ENCODE results near the gene CREG1. TPM values are rescaled to one million over a fixed set of nuclear protein-coding genes. Genes with fewer than 3 reads are reported as not detected.
A peak's percentile ranks its signal among the peaks of the same experiment; 100 is the strongest.

The CREG1 gene
- total RNA-seq, 1 donor from 2014 or later = 171 TPM

DNA sequence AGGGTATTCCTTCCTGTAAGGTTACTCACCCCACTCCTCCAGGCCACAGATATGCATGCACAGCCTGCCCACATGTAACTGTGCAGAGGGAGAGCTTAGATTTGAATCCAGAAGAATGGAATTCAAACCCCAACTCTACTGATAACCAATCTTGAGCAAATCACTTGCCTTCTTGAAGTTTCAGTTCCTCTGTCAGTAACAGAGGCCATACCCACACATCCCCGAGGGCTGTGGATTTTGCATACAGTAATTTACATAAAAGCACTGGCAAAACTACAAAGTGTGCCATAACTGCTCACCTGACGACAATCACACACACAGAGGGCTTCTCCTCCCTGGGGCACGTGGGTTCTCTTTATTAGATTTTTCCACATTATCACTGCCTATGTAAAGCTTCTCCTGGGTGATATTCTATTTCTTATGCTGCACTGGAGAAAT is 53.9 kb downstream of the CREG1 start:
- DNase-seq (no peak), ATAC-seq (no peak)
- intact Hi-C loops (cut with DNase I) = no loop called here
- Histone ChIP-seq H3K4me1 (no peaks in the 10 kb centered on the region), H3K27ac (no peak overlapping the region), H3K4me3 (no peak overlapping the region), H3K9me3 (no peaks in the 10 kb centered on the region), H3K36me3 (no peaks in the 10 kb centered on the region), H3K27me3 (no peaks in the 10 kb centered on the region)
- no peak for TF ChIP-seq CTCF (IDR thresholded peaks at IDR 0.05)

DNA sequence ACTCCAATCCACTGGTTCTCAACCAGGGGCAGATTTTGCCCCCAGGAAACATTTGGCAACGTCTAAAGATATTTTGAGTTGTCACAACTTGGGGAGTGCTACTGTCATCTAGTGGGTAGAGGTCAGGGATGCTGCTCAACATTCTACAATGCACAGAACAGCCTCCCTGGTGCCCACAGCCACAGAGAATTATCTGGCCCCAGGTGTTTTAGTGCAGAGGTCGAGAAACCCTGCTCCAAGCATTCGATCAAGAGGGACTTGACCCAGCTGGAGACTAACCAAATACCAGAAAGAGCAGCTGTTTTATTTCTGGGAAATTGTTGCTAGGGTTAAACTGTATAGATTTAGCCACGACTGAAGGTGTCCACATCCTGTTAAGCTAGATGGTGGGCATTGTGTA is 54.5 kb downstream of the CREG1 start:
- H3K27ac ChIP-seq = no peak overlapping the region

DNA sequence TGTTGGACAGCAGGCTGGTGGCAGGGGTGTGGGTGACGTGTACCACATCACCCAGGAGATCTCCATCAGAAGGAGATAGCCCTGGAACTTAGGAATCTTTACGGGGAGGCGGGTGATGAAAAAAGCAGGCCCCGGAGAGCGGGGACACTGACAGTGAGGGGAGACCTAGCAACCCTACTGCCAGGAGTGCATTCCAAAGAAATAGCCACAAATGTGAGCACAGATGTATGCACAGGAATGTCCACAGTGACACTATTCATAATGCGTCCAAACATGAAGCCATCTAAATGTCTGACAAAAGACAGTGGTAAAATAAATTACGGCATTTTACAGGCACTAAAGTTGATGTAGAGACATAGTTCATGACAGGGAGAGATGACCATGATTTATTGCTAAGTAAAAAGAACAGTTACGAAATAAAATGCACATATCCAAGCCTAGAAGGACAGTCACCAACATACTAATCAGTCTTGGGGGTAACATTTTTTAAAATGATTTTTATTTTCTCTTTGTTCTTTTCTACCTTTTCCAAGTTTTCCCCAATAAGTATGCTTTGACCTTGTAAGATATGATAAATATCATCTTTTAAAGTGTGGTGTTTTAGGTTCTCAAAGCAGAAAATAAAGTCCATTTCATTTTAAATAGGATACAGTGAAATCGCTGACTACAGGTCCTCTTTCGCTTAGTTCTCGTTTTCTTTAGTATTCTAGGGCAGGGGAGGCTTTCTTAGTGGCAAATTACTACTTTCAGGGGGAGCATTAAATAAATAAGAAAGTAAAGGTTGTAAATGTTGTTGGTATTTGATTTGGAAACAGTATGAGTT is 56.6 kb downstream of the CREG1 start:
- Histone ChIP-seq H3K9me3 (no peaks in the 10 kb centered on the region), H3K27me3 (no peaks in the 10 kb centered on the region), H3K4me3 (no peak overlapping the region), H3K36me3 (no peaks in the 10 kb centered on the region), H3K4me1 (peaks cover 7% of the 10 kb centered on the region), H3K27ac (no peak overlapping the region)
- TF ChIP-seq CTCF (IDR thresholded peaks at IDR 0.05) = no peak
- DNase-seq (no peak), ATAC-seq (no peak)
- intact Hi-C loops (cut with DNase I) = no loop called here

More for the DNA sequence above, 54.5 kb downstream of the CREG1 start:
- DNase-seq (no peak), ATAC-seq (no peak)
- no peak for TF ChIP-seq CTCF (IDR thresholded peaks at IDR 0.05)
- intact Hi-C loops (cut with DNase I) = no loop called here
- no peaks in the 10 kb centered on the region for H3K36me3 ChIP-seq
- H3K9me3 ChIP-seq = no peaks in the 10 kb centered on the region
- H3K27me3 ChIP-seq = no peaks in the 10 kb centered on the region
- H3K4me1 ChIP-seq = no peaks in the 10 kb centered on the region
- no peak overlapping the region for H3K4me3 ChIP-seq

- Histone ChIP-seq H3K9me3 (no peaks in the 10 kb centered on the region), H3K27ac (no peak overlapping the region), H3K4me3 (no peak overlapping the region), H3K4me1 (peaks cover 7% of the 10 kb centered on the region), H3K27me3 (no peaks in the 10 kb centered on the region), H3K36me3 (no peaks in the 10 kb centered on the region)
- no peak for DNase-seq
- intact Hi-C loops (cut with DNase I) = no loop called here
- no peak for ATAC-seq
- no peak for TF ChIP-seq CTCF (IDR thresholded peaks at IDR 0.05)
These were observed 60.2 kb downstream of the CREG1 start for GRCh38 chr1:167493372-167493771.

DNA sequence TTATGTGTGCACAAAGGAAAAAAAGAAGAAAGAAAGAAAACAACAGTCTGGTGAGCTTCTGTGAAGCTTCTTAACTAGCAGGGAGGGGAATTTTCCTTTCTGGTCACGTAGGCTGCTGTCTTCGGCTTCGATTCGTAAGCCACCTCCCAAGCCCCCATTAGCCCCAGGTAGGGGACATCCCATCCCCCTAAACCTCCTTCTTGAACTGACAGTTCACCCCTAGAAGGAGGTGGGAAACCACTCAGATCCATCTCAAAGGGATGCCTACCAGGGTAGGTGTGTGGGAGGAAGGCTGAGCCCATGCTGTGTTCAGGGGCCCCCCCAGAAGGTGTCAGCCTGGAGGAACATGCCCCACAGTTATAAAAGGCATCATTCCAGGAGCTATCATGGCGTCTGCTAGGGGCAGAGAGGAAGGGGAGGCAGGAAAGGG is 61.1 kb downstream of the CREG1 start:
- intact Hi-C loops (cut with DNase I) = no loop called here
- H3K27me3 ChIP-seq = no peaks in the 10 kb centered on the region
- DNase-seq = no peak
- H3K4me3 ChIP-seq = peak overlapping the region; percentile 14
- TF ChIP-seq CTCF (IDR thresholded peaks at IDR 0.05) = no peak
- H3K27ac ChIP-seq = no peak overlapping the region
- no peaks in the 10 kb centered on the region for H3K36me3 ChIP-seq
- ATAC-seq = no peak
- H3K4me1 ChIP-seq = peaks cover 7% of the 10 kb centered on the region
- no peaks in the 10 kb centered on the region for H3K9me3 ChIP-seq
